ENCODE measurements around the gene OR7G3. TPM values are rescaled to one million over a fixed set of nuclear protein-coding genes. Genes with fewer than 3 reads are reported as not detected.

The OR7G3 gene
- total and polyA plus RNA-seq, 3 donors from 2014 or later: not detected

GRCh38 chr19:9151367-9151766 is 24.6 kb upstream of the OR7G3 start:
- H3K36me3 ChIP-seq (ENCODE audit: low read depth, missing control alignments): no peaks in the 10 kb centered on the region
- DNase-seq: no peak
- WGBS, 2 donors: 85 to 96% methylated on average over 5 of the region's 5 CpGs
- H3K4me1 ChIP-seq: no peaks in the 10 kb centered on the region
- TF ChIP-seq POLR2A (IDR thresholded peaks at IDR 0.05) (no peak), CTCF (IDR thresholded peaks at IDR 0.05) (no peak)
- H3K27ac ChIP-seq: no peak overlapping the region
- H3K4me3 ChIP-seq: no peak overlapping the region
- H3K27me3 ChIP-seq: no peaks in the 10 kb centered on the region
- intact Hi-C loops (cut with DNase I; ENCODE audit: low total_unique reads): no loop called here
- no peaks in the 10 kb centered on the region for H3K9me3 ChIP-seq

GRCh38 chr19:9150650-9151049 is 23.9 kb upstream of the OR7G3 start:
- no peaks in the 10 kb centered on the region for H3K27me3 ChIP-seq
- H3K4me3 ChIP-seq: no peak overlapping the region
- H3K4me1 ChIP-seq: no peaks in the 10 kb centered on the region
- H3K9me3 ChIP-seq: no peaks in the 10 kb centered on the region
- TF ChIP-seq POLR2A (IDR thresholded peaks at IDR 0.05): no peak
- no peak for TF ChIP-seq CTCF (IDR thresholded peaks at IDR 0.05)
- no peak for DNase-seq
- WGBS, 2 donors: 93 to 94% methylated on average over 5 of the region's 5 CpGs
- no peak overlapping the region for H3K27ac ChIP-seq
- H3K36me3 ChIP-seq (ENCODE audit: low read depth, missing control alignments): no peaks in the 10 kb centered on the region
- intact Hi-C loops (cut with DNase I; ENCODE audit: low total_unique reads): no loop called here

- intact Hi-C loops (cut with DNase I; ENCODE audit: low total_unique reads): no loop called here
- no peak for DNase-seq
- no peak for TF ChIP-seq CTCF (IDR thresholded peaks at IDR 0.05)
- no peak for TF ChIP-seq POLR2A (IDR thresholded peaks at IDR 0.05)
- Histone ChIP-seq H3K27ac (no peak overlapping the region), H3K4me1 (no peaks in the 10 kb centered on the region), H3K27me3 (no peaks in the 10 kb centered on the region), H3K4me3 (no peak overlapping the region), H3K36me3 (ENCODE audit: low read depth, missing control alignments) (no peaks in the 10 kb centered on the region), H3K9me3 (no peaks in the 10 kb centered on the region)
- WGBS, 2 donors: 88 to 94% methylated on average over 4 of the region's 4 CpGs
Measured at GRCh38 chr19:9149997-9150396, 23.2 kb upstream of the OR7G3 start.

- no peak for TF ChIP-seq POLR2A (IDR thresholded peaks at IDR 0.05)
- no peak for TF ChIP-seq CTCF (IDR thresholded peaks at IDR 0.05)
- intact Hi-C loops (cut with DNase I; ENCODE audit: low total_unique reads): no loop called here
- DNase-seq: no peak
- 92% methylated on average over 3 of the region's 3 CpGs for WGBS, 2 donors
- Histone ChIP-seq H3K36me3 (ENCODE audit: low read depth, missing control alignments) (no peaks in the 10 kb centered on the region), H3K27ac (no peak overlapping the region), H3K9me3 (no peaks in the 10 kb centered on the region), H3K4me3 (no peak overlapping the region), H3K4me1 (no peaks in the 10 kb centered on the region), H3K27me3 (no peaks in the 10 kb centered on the region)
Measured at GRCh38 chr19:9148697-9149096, 21.9 kb upstream of the OR7G3 start.

- Histone ChIP-seq H3K36me3 (ENCODE audit: low read depth, missing control alignments) (no peaks in the 10 kb centered on the region), H3K9me3 (no peaks in the 10 kb centered on the region), H3K4me1 (no peaks in the 10 kb centered on the region), H3K4me3 (no peak overlapping the region), H3K27ac (no peak overlapping the region), H3K27me3 (no peaks in the 10 kb centered on the region)
- intact Hi-C loops (cut with DNase I; ENCODE audit: low total_unique reads): no loop called here
- WGBS, 2 donors: 78 to 93% methylated on average over 1 of the region's 1 CpG
- no peak for DNase-seq
- no peak for TF ChIP-seq CTCF (IDR thresholded peaks at IDR 0.05)
- no peak for TF ChIP-seq POLR2A (IDR thresholded peaks at IDR 0.05)
Measured at GRCh38 chr19:9146882-9147281, 20.1 kb upstream of the OR7G3 start.

Measured in testis (tissue), 3 donors.